IPS-15b (cell line): ENCODE data around the gene PPP4R2.

Experiments used
- H3K27me3 ChIP-seq: one replicate; pipeline ENCODE4 v1.6.1; 2013; ENCODE audit warnings: low read length; ENCODE audit not compliant: control insufficient read depth, insufficient read depth
- H3K36me3 ChIP-seq: one replicate; pipeline ENCODE4 v1.6.1; 2013; ENCODE audit warnings: low read length; ENCODE audit not compliant: control insufficient read depth, insufficient read depth
- H3K4me1 ChIP-seq: one replicate; pipeline ENCODE4 v1.6.1; 2013; ENCODE audit warnings: mild to moderate bottlenecking, low read length; ENCODE audit not compliant: control insufficient read depth, insufficient read depth
- H3K4me3 ChIP-seq: one replicate; pipeline ENCODE4 v1.5.1; 2013; ENCODE audit warnings: low read depth, low read length
- H3K9ac ChIP-seq: one replicate; pipeline ENCODE4 v1.6.1; 2013; ENCODE audit warnings: low read depth, mild to moderate bottlenecking, low read length
- H3K9me3 ChIP-seq: one replicate; pipeline ENCODE4 v1.6.1; 2013; ENCODE audit warnings: mild to moderate bottlenecking, low read length; ENCODE audit not compliant: control insufficient read depth, insufficient read depth

PPP4R2 gene

DNA sequence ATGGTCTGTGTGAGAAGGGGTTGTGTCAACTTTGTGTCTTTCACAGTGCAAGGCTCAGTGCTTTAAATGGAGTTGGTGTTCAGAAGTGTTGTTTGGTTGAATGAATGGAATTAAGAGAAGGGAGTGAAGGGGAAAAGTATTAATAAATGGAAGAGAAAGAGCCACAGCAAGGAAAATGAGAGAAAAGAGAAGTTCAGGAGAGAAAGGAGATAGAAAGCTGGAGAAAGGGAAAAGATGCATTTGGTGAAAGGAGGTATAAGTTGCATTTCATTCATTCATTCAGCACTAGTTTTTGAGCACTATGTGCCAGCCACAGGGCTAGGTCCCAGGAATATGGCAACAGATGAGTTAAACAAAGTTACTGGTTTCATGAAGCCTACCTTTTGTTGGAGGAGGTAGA lies 34.3 kb upstream of the PPP4R2 start:
- Histone ChIP-seq H3K36me3 (no peaks in the 10 kb centered on the region), H3K9me3 (no peaks in the 10 kb centered on the region), H3K4me1 (no peaks in the 10 kb centered on the region), H3K4me3 (no peak overlapping the region), H3K27me3 (no peaks in the 10 kb centered on the region), H3K9ac (no peak overlapping the region)

DNA sequence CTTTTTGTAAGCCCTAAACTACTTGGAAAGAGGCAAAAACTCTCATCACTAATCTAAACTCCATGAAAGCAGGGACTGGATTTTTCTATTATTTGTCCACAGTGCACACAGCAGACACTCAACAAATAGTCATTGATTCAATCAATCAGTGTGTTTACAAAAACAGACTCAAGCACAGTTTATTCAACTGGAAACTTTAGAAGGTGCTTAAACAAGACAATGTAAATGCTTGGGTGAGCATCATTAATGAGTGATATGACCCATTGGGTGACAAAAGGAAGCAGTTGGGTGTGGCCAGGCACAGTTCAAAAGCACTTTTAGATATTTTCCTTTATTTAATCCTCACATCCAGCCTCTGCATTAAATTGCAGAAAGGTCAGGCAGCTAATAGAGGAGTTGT lies 32.0 kb upstream of the PPP4R2 start:
- Histone ChIP-seq H3K4me1 (no peaks in the 10 kb centered on the region), H3K36me3 (no peaks in the 10 kb centered on the region), H3K9ac (no peak overlapping the region), H3K9me3 (no peaks in the 10 kb centered on the region), H3K4me3 (no peak overlapping the region), H3K27me3 (no peaks in the 10 kb centered on the region)

DNA sequence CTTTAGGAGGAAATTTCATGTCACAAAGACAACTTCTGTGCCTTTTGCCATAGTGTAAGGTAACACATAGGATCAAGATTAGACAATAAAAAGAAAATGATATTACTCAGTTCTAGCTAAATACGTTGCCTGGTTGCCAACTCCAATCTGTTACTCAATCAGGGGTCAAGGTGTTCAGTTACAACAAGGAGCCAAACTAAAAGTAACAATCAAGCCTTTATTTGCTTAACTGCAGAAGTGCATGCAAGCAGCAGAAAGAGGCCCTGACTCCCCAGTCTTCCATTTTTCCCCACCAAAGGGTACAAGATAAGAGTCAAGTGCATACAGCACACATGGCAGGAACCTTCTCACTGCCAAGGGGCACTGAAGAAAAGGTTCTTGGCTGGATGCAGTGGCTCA lies 28.3 kb upstream of the PPP4R2 start:
- Histone ChIP-seq H3K4me3 (no peak overlapping the region), H3K27me3 (no peaks in the 10 kb centered on the region), H3K36me3 (no peaks in the 10 kb centered on the region), H3K9ac (no peak overlapping the region), H3K4me1 (no peaks in the 10 kb centered on the region), H3K9me3 (no peaks in the 10 kb centered on the region)

DNA sequence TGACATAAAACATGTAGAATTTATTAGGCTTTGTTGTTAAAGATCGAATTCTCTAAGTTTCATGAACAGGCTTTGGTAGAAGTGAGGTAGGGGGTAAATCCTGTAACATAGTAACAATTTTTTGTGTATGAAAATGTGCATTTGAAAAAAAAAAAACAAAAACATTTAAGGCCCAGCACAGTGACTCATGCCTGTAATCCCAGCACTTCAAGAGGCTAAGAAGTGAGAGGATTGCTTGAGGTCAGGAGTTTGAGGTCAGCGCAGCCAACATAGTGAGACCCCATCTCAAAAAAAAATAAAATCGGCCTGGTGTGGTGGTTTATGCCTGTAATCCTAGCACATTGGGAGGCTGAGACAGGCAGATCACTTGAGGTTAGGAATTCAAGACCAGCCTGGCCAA lies 26.8 kb upstream of the PPP4R2 start:
- Histone ChIP-seq H3K4me3 (no peak overlapping the region), H3K9me3 (no peaks in the 10 kb centered on the region), H3K4me1 (no peaks in the 10 kb centered on the region), H3K27me3 (no peaks in the 10 kb centered on the region), H3K36me3 (no peaks in the 10 kb centered on the region), H3K9ac (no peak overlapping the region)

DNA sequence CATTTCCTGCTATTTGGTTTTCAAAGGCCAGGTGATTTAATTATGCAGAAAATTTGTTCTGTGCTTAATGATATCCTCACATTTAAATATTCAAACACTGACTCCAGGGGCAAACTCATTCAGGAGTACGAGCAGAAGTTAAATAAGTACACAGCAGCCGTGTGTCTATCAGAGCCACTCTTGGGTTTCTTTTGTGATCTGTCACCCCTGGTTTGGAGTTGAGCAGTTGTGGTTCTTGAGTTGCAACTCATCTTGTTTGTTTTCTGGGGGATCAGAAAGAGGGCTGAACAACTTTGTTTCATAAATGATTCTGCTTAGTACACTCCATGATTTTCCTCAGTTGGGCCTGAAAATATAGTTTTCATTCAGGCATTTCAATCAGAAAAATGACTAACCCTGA lies 25.7 kb upstream of the PPP4R2 start:
- no peak overlapping the region for H3K9ac ChIP-seq
- H3K4me3 ChIP-seq = no peak overlapping the region
- no peaks in the 10 kb centered on the region for H3K36me3 ChIP-seq
- no peaks in the 10 kb centered on the region for H3K9me3 ChIP-seq
- H3K27me3 ChIP-seq = no peaks in the 10 kb centered on the region
- H3K4me1 ChIP-seq = no peaks in the 10 kb centered on the region

DNA sequence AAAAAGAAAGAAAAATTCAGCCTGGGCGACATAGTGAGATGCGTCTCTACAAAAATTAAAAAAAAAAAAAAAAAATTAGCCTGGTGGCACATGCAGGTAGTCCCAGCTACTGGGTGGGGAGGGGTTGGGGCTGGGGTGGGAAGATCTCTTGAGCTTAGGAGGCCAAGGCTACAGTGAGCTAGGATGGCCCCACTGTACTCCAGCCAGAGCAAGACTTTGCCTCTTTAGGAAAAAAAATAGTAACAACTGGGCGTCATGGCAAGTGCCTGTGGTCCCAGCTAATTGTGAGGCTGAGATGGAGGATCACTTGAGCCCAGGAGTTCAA lies 23.9 kb upstream of the PPP4R2 start:
- H3K36me3 ChIP-seq = no peaks in the 10 kb centered on the region
- H3K9ac ChIP-seq = no peak overlapping the region
- H3K4me1 ChIP-seq = no peaks in the 10 kb centered on the region
- no peak overlapping the region for H3K4me3 ChIP-seq
- no peaks in the 10 kb centered on the region for H3K9me3 ChIP-seq
- H3K27me3 ChIP-seq = no peaks in the 10 kb centered on the region

DNA sequence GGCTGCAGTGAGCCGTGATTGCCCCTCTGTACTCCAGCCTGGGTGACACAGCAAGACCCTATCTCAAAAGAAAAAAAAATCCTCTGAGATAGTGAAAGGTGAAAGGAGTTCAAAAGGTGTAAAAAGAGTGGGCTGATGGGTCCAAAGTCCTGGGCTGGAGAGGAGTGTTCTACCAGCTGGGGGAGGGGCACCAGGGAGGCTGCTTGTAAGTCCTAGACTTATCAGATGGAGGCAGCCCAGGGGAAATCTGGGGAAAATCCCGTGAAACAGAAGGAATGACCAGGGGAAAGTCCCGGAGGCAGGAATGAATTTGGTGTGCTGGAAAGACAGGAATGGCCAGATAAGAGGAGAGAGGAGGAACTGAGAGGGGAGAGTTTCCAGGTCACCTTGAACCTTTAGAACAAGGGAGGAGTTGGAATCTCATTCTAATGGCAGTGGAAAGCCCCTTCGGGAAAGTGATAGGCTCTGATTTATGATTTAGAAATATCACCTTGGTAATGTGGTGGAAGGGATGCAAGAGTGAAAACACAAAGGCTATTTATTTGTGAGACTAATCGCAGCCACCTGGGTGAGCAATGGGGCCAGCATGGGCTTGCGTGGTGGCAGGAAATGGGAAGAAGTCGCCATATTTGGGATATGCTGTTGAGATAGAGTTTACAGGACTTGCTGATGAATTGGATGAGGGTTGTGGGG lies 23.4 kb upstream of the PPP4R2 start:
- Histone ChIP-seq H3K4me3 (no peak overlapping the region), H3K9me3 (no peaks in the 10 kb centered on the region), H3K27me3 (no peaks in the 10 kb centered on the region), H3K9ac (no peak overlapping the region), H3K36me3 (no peaks in the 10 kb centered on the region), H3K4me1 (no peaks in the 10 kb centered on the region)

DNA sequence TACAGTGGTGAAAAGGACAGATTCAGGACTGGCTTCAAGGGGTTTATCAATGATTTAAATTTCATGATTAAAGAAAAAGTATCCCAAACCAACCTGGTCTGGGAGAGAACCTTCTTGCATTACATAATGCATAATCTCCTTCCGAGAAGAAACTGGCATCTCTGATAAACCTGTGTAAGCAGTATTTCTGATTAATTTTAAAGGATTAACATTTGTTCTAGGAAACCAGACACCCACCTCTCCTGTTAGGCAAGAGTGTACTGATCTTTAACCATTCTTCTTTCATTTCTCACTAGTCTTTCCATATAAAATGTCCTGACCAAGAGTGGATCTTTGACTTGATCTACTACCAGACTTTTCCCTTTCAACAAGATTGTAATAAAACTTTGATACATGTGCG lies 22.8 kb upstream of the PPP4R2 start:
- no peaks in the 10 kb centered on the region for H3K27me3 ChIP-seq
- H3K9ac ChIP-seq = no peak overlapping the region
- no peak overlapping the region for H3K4me3 ChIP-seq
- no peaks in the 10 kb centered on the region for H3K36me3 ChIP-seq
- H3K4me1 ChIP-seq = no peaks in the 10 kb centered on the region
- no peaks in the 10 kb centered on the region for H3K9me3 ChIP-seq

DNA sequence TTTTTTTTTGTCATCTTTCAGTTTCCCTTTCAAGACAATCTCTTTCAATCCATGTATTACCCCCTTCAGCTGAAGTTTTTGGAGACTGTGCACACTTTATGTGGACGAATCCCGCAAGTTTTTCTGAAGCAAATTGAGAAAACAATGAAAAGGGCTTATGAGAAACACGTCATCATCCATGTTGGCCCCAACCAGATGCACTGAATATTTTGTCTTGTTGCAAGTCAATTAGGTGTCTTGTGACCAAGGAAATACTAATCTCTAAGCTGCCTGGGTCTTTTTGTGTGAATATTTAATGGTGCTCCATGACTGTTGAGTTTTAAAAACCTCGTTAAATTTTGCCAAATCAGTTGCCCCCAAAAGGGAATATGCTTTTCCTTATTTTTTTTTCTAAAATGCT lies 21.7 kb upstream of the PPP4R2 start:
- H3K4me1 ChIP-seq = no peaks in the 10 kb centered on the region
- H3K9me3 ChIP-seq = no peaks in the 10 kb centered on the region
- H3K9ac ChIP-seq = no peak overlapping the region
- H3K36me3 ChIP-seq = no peaks in the 10 kb centered on the region
- H3K27me3 ChIP-seq = no peaks in the 10 kb centered on the region
- H3K4me3 ChIP-seq = no peak overlapping the region

DNA sequence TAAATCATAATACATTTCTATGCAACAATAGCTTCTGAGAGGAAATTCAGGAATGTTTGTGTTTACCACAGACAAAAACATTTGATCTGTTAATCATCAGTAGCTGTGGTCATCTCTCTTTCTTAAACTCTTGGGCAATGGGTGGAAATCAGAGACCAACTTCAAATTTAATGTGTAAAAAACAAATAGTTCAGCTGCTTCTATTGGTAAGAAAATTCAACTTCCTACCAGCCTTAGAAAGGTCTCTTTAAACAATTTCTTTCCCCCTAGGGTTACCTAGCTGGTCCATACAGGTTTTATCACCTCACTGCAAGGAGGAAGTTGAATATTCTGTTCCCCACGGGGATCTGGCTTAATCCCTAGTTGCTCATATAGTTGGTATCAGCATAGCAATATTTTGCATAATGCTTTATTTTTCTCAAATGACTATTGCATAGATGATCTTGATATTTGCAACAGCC lies 20.3 kb upstream of the PPP4R2 start:
- Histone ChIP-seq H3K4me1 (no peaks in the 10 kb centered on the region), H3K36me3 (no peaks in the 10 kb centered on the region), H3K27me3 (no peaks in the 10 kb centered on the region), H3K4me3 (no peak overlapping the region), H3K9ac (no peak overlapping the region), H3K9me3 (no peaks in the 10 kb centered on the region)

DNA sequence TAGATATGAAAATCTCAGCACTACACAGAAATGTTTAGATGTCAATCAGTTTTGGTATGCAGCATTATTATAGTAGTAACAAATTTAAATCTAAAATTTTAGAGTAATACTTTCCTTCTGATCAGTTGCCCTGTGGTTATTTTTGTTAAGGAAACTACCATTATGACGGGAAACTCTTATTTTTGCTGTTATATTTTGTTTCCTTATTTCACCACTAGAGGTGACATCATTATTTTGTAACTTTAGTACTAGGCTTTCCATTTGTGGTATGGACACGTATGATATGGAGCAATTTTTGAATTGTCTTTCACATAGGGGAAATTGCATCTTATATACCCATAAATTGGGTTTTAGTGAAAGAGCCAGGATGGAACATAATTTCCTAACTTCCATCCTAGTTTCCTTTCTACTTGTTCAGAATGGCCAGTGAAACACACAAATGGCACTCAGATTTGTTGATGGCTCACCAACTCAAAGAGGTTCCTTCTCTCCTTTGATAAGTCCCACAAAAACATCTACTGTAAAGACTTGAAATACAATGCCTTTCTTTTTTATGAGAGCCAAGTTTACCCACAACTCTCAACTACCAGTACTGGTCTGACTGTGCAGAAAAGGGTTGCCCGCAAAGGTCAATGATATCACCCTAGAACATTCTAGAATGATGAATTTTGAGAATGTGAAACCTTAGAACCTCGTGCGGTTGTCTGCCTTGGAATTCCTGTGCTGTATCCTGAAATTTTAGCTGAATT lies 19.4 kb upstream of the PPP4R2 start:
- H3K4me3 ChIP-seq = no peak overlapping the region
- H3K36me3 ChIP-seq = no peaks in the 10 kb centered on the region
- no peaks in the 10 kb centered on the region for H3K9me3 ChIP-seq
- H3K4me1 ChIP-seq = no peaks in the 10 kb centered on the region
- H3K9ac ChIP-seq = no peak overlapping the region
- H3K27me3 ChIP-seq = no peaks in the 10 kb centered on the region

DNA sequence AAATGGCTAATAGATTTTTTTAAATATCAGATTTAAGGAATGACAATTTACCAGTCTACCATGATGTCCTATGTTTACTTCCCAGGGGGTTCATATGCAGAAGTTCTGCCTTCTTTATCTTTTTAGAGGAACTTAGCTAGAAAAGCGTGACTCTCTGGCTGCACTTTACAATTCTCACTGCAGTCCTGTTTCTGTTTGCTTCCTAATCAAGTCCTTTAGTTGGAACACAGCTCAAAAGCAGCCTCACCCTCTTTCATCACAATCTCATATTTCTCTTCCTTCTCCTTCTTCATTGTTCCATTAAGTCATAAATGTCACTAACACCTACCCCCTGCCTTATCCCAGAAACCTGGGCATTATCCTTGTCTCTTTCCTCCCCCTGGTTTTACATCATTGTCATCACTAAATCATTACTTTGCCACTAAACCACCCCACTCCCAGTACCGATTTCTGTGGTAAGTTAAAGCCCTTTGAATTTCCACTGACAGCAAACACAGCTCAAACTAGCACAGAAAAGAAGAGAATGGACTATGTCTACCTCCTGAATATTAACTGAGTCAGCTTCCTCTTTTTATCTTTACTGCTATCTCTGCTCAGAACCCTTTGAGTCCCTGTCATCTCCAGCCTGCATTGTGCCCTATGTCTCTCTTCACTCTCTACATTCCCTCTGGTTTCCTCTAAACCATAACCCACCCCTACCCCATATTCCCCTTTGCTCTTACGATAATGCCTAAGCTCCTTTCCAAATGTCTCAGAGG lies 13.8 kb upstream of the PPP4R2 start:
- no peaks in the 10 kb centered on the region for H3K27me3 ChIP-seq
- no peaks in the 10 kb centered on the region for H3K36me3 ChIP-seq
- no peak overlapping the region for H3K9ac ChIP-seq
- H3K4me1 ChIP-seq = no peaks in the 10 kb centered on the region
- H3K4me3 ChIP-seq = no peak overlapping the region
- peaks cover 5% of the 10 kb centered on the region for H3K9me3 ChIP-seq
